Brain pericyte (primary cell): ENCODE data around the gene SETBP1.

Experiments
- DNase-seq: peaks from one replicate; pipeline ENCODE4 v3.0.0-alpha.2; 2012; ENCODE audit warnings: low read depth, low spot score

SETBP1 gene

GRCh38 chr18:44680273-44681075 is at the start of gene SETBP1:
SETBP1 (plus strand) TSS chr18:44680888; CDS start chr18:44701347, 20,459 bp downstream.
- DNase-seq = peak; percentile 17

- no peak for DNase-seq
Measured at GRCh38 chr18:44632469-44633145, 48.1 kb upstream of the SETBP1 start.

- DNase-seq = no peak
Measured at GRCh38 chr18:44635546-44635945, 45.1 kb upstream of the SETBP1 start.

- DNase-seq = no peak
Measured at GRCh38 chr18:44636241-44636640, 44.4 kb upstream of the SETBP1 start.

GRCh38 chr18:44637210-44638033 is 43.3 kb upstream of the SETBP1 start:
- DNase-seq = no peak

- DNase-seq = no peak
Measured at GRCh38 chr18:44638034-44638540, 42.6 kb upstream of the SETBP1 start.

GRCh38 chr18:44638811-44639210 is 41.9 kb upstream of the SETBP1 start:
- DNase-seq = no peak

- DNase-seq = no peak
Measured at GRCh38 chr18:44643004-44643403, 37.7 kb upstream of the SETBP1 start.

- no peak for DNase-seq
Measured at GRCh38 chr18:44651478-44651877, 29.2 kb upstream of the SETBP1 start.

GRCh38 chr18:44651918-44652572 is 28.6 kb upstream of the SETBP1 start:
- DNase-seq = no peak

GRCh38 chr18:44652722-44653121 is 28.0 kb upstream of the SETBP1 start:
- DNase-seq = no peak

GRCh38 chr18:44654573-44654972 is 26.1 kb upstream of the SETBP1 start:
- DNase-seq = no peak

GRCh38 chr18:44655435-44655834 is 25.3 kb upstream of the SETBP1 start:
- DNase-seq = no peak

- DNase-seq = no peak
Measured at GRCh38 chr18:44659771-44660170, 20.9 kb upstream of the SETBP1 start.

GRCh38 chr18:44668270-44668975 is 12.3 kb upstream of the SETBP1 start:
- no peak for DNase-seq

GRCh38 chr18:44671914-44672313 is 8.8 kb upstream of the SETBP1 start:
- DNase-seq = no peak

- no peak for DNase-seq
Measured at GRCh38 chr18:44672506-44672905, 8.2 kb upstream of the SETBP1 start.

- DNase-seq = no peak
Measured at GRCh38 chr18:44673256-44673880, 7.3 kb upstream of the SETBP1 start.

GRCh38 chr18:44677933-44678332 is 2.8 kb upstream of the SETBP1 start:
- DNase-seq = no peak

GRCh38 chr18:44678725-44679055 is 2.0 kb upstream of the SETBP1 start:
- DNase-seq = no peak
